AG09319 (cell line): ENCODE results near the gene FGF22.

Experiments
- DNase-seq: peaks from one replicate; pipeline ENCODE4 v3.0.0-alpha.2; 2010; ENCODE audit warnings: low read depth; ENCODE audit errors: extremely low read depth
- TF ChIP-seq, protein P1 (sequence below): IDR thresholded peaks from 2 replicates; pipeline ENCODE4 v1.5.1; 2011; ENCODE audit warnings: low read depth, mild to moderate bottlenecking, inconsistent platforms, low read length, moderate library complexity

Gene FGF22

GRCh38 chr19:616062-616700 is 23.5 kb upstream of the FGF22 start:
- TF ChIP-seq, protein P1, sequence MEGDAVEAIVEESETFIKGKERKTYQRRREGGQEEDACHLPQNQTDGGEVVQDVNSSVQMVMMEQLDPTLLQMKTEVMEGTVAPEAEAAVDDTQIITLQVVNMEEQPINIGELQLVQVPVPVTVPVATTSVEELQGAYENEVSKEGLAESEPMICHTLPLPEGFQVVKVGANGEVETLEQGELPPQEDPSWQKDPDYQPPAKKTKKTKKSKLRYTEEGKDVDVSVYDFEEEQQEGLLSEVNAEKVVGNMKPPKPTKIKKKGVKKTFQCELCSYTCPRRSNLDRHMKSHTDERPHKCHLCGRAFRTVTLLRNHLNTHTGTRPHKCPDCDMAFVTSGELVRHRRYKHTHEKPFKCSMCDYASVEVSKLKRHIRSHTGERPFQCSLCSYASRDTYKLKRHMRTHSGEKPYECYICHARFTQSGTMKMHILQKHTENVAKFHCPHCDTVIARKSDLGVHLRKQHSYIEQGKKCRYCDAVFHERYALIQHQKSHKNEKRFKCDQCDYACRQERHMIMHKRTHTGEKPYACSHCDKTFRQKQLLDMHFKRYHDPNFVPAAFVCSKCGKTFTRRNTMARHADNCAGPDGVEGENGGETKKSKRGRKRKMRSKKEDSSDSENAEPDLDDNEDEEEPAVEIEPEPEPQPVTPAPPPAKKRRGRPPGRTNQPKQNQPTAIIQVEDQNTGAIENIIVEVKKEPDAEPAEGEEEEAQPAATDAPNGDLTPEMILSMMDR, result no peak
- no peak for DNase-seq

DNA sequence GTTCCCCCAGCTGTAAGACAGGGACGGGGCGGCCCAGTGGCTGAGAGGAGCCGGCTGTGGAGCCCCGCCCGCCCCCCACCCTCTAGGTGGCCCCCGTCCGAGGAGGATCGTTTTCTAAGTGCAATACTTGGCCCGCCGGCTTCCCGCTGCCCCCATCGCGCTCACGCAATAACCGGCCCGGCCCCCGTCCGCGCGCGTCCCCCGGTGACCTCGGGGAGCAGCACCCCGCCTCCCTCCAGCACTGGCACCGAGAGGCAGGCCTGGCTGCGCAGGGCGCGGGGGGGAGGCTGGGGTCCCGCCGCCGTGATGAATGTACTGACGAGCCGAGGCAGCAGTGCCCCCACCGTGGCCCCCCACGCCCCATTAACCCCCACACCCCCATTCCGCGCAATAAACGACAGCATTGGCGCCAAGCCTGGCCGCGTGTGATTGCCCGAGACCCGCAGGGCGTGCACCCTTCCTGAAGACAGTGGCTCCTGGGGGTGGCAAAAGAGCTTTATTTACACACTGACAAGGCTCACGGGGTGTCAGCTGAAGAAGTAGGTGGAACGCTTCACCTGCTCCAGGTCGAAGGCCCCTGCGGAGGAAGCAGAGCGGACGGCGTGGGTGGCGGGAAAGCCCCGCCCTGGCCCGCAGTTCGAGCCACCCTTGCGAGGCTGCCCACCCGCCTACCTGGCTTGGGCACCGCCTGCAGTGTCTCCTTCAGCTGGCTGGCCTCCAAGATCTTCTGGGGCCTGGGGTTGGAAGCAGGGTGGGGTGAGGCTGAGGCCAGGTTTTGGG is 22.7 kb upstream of the FGF22 start:
- TF ChIP-seq, protein P1, result no peak
- DNase-seq, result no peak

GRCh38 chr19:617551-618246 is 22.0 kb upstream of the FGF22 start:
- no peak for DNase-seq
- TF ChIP-seq, protein P1, result no peak

- TF ChIP-seq, protein P1, result no peak
- no peak for DNase-seq
These were observed 21.4 kb upstream of the FGF22 start for GRCh38 chr19:618247-618619.

GRCh38 chr19:618674-619285 is 20.9 kb upstream of the FGF22 start:
- TF ChIP-seq, protein P1, result no peak
- no peak for DNase-seq

GRCh38 chr19:619286-620002 is 20.2 kb upstream of the FGF22 start:
- TF ChIP-seq, protein P1, result no peak
- DNase-seq, result no peak
